HCT116 (cell line): Measurements from ENCODE around the gene HLA-DPB1. TPM values are rescaled to one million over a fixed set of nuclear protein-coding genes. Genes with fewer than 3 reads are reported as not detected.

Experiments
- ATAC-seq: fragments of 200-7000 bp; cut with Tn5 transposase; 2 replicates; pipeline ENCODE4 v1.9.1; 2020; ENCODE audit warnings: mild to moderate bottlenecking, moderate library complexity
- BruUV-seq: library from RNA; stranded (reverse); fragments of 400-500 nt; replicated peaks from 2 replicates; lab custom pipeline; 2021; lab: Mats Ljungman, UMichigan
- CTCF ChIA-PET: fragments of 300-600 bp; sonication (Branson Sonifier 250); formaldehyde crosslinking; loops from one replicate; lab custom pipeline; 2021; ENCODE audit warnings: antibody characterized with exemption; lab: Charles Lee
- POLR2A ChIA-PET: fragments of 300-600, 350-600 bp; sonication (Branson Sonifier 250); formaldehyde crosslinking; loops from one replicate; lab custom pipeline; 2021; ENCODE audit warnings: antibody characterized with exemption; lab: Charles Lee
- RAD21 ChIA-PET, 2 experiments: fragments of 300-600 bp; sonication (Branson Sonifier 250); formaldehyde crosslinking; loops; one replicate each; lab custom pipeline; 2023; ENCODE audit warnings: low total read pairs in 2 of 2; ENCODE audit not compliant: uncharacterized antibody in 2 of 2, unreplicated experiment in 2 of 2, low non-redundant PET in 1 of 2; lab: Charles Lee
- DNase-seq: peaks from one replicate; pipeline ENCODE4 v3.0.0-alpha.2; 2010; ENCODE audit warnings: low read depth, low spot score
- H2AFZ ChIP-seq: fragments of 200-600 bp; shearing (Covaris generic), sonication (generic); 2 replicates; pipeline ENCODE4 v1.6.1; 2017; ENCODE audit warnings: low read depth, mixed run types, mixed read lengths, antibody characterized with exemption, low read length; ENCODE audit not compliant: poor library complexity, severe bottlenecking
- H3K27ac ChIP-seq: 2 replicates; pipeline ENCODE4 v1.5.1; 2012; ENCODE audit warnings: low read depth, low read length
- H3K27me3 ChIP-seq: fragments of 200-600 bp; sonication (generic); 2 replicates; pipeline ENCODE4 v1.6.1; 2016; ENCODE audit warnings: mixed run types, low read length, mixed read lengths; ENCODE audit not compliant: insufficient read depth
- H3K36me3 ChIP-seq, 2 experiments: fragments of 200-500 bp in 1 of 2; fragments of 200-600 bp in 1 of 2; sonication (Bioruptor generic) in 1 of 2; sonication (generic) in 1 of 2; 2 replicates each; pipeline versions ENCODE4 v1.5.1 to v1.6.1; 2014 to 2016; ENCODE audit warnings: low read length in 2 of 2, inconsistent platforms in 1 of 2, mixed read lengths in 1 of 2, mixed run types in 1 of 2; ENCODE audit not compliant: insufficient read depth in 2 of 2, control insufficient read depth in 1 of 2
- H3K4me1 ChIP-seq, 2 experiments: fragments of 200-600 bp in 1 of 2; sonication (generic) in 1 of 2; 2 replicates each; pipeline versions ENCODE4 v1.5.1 to v1.6.1; 2012 to 2017; ENCODE audit warnings: low read length in 2 of 2, inconsistent platforms in 1 of 2, mild to moderate bottlenecking in 1 of 2, mixed read lengths in 1 of 2, mixed run types in 1 of 2, moderate library complexity in 1 of 2; ENCODE audit not compliant: insufficient read depth in 2 of 2, control insufficient read depth in 1 of 2
- H3K4me2 ChIP-seq: fragments of 200-600 bp; sonication (generic); 2 replicates; pipeline ENCODE4 v1.6.1; 2017; ENCODE audit warnings: mixed run types, low read length, mixed read lengths
- H3K4me3 ChIP-seq, 2 experiments: fragments of 200-600 bp in 1 of 2; sonication (generic) in 1 of 2; replicated peaks in 1 of 2; 2 replicates each; pipeline ENCODE4 v1.5.1; 2011 to 2016; ENCODE audit warnings: low read length in 2 of 2, control low read depth in 1 of 2, low read depth in 1 of 2, mild to moderate bottlenecking in 1 of 2, mixed read lengths in 1 of 2, mixed run types in 1 of 2
- H3K79me2 ChIP-seq: fragments of 200-600 bp; sonication (generic); 2 replicates; pipeline ENCODE4 v1.6.1; 2017; ENCODE audit warnings: mild to moderate bottlenecking, mixed run types, low read length, moderate library complexity, mixed read lengths; ENCODE audit not compliant: insufficient read depth
- H3K9ac ChIP-seq: fragments of 200-600 bp; sonication (generic); 2 replicates; pipeline ENCODE4 v1.6.1; 2016; ENCODE audit warnings: low read length, mixed read lengths
- H3K9me2 ChIP-seq: fragments of 200-600 bp; sonication (generic), shearing (Covaris generic); 2 replicates; pipeline ENCODE4 v1.6.1; 2017; ENCODE audit warnings: mixed run types, mild to moderate bottlenecking, moderate library complexity; ENCODE audit not compliant: insufficient read depth
- H3K9me3 ChIP-seq, 2 experiments: fragments of 200-500 bp in 1 of 2; fragments of 200-600 bp in 1 of 2; sonication (Bioruptor generic) in 1 of 2; sonication (generic) in 1 of 2; 2 replicates each; pipeline ENCODE4 v1.6.1; 2014 to 2017; ENCODE audit warnings: low read length in 2 of 2, mixed read lengths in 2 of 2, inconsistent platforms in 1 of 2, low read depth in 1 of 2, mild to moderate bottlenecking in 1 of 2, mixed run types in 1 of 2, moderate library complexity in 1 of 2; ENCODE audit not compliant: control insufficient read depth in 1 of 2, insufficient read depth in 1 of 2
- H4K20me1 ChIP-seq: fragments of 200-600 bp; sonication (generic), shearing (Covaris generic); 2 replicates; pipeline ENCODE4 v1.6.1; 2017; ENCODE audit warnings: mixed run types, mild to moderate bottlenecking, moderate library complexity; ENCODE audit not compliant: insufficient read depth
- CBX3 ChIP-seq: IDR thresholded peaks from 2 replicates; pipeline ENCODE4 v1.6.1; 2012; ENCODE audit warnings: low read depth
- EGR1 ChIP-seq: IDR thresholded peaks from 2 replicates; pipeline ENCODE4 v1.6.1; 2012; ENCODE audit warnings: low read depth
- ELF1 ChIP-seq: IDR thresholded peaks from 2 replicates; pipeline ENCODE4 v1.6.1; 2012; ENCODE audit warnings: low read depth, borderline replicate concordance
- EZH2 ChIP-seq: fragments of 200-600 bp; sonication (generic); IDR thresholded peaks from 2 replicates; pipeline ENCODE4 v1.6.1; 2017; ENCODE audit warnings: antibody characterized with exemption, mixed run types
- EZH2phosphoT487 ChIP-seq: fragments of 200-600 bp; IDR thresholded peaks from 2 replicates; pipeline ENCODE4 v1.6.1; 2018; ENCODE audit warnings: antibody characterized with exemption, borderline replicate concordance
- FOSL1 ChIP-seq: IDR thresholded peaks from 2 replicates; pipeline ENCODE4 v1.6.1; 2012; ENCODE audit warnings: low read depth
- JUND ChIP-seq: IDR thresholded peaks from 2 replicates; pipeline ENCODE4 v1.6.1; 2012
- MAX ChIP-seq: IDR thresholded peaks from 2 replicates; pipeline ENCODE4 v1.6.1; 2012
- POLR2A ChIP-seq: IDR thresholded peaks from 2 replicates; pipeline ENCODE4 v1.7.0; 2011; ENCODE audit warnings: borderline replicate concordance; ENCODE audit not compliant: insufficient read depth, insufficient read length; ENCODE audit errors: extremely low read depth
- POLR2AphosphoS5 ChIP-seq: IDR thresholded peaks from 2 replicates; pipeline ENCODE4 v1.6.1; 2011; ENCODE audit warnings: mild to moderate bottlenecking, low read depth, low read length, moderate library complexity
- SIN3A ChIP-seq: IDR thresholded peaks from 2 replicates; pipeline ENCODE4 v1.6.1; 2012; ENCODE audit warnings: low read depth
- SP1 ChIP-seq: IDR thresholded peaks from 2 replicates; pipeline ENCODE4 v1.6.1; 2012; ENCODE audit warnings: low read depth
- SRF ChIP-seq: IDR thresholded peaks from 2 replicates; pipeline ENCODE4 v1.6.1; 2012; ENCODE audit warnings: low read depth
- TCF7L2 ChIP-seq: IDR thresholded peaks from 2 replicates; pipeline ENCODE4 v1.7.0; 2011; ENCODE audit warnings: borderline replicate concordance, inconsistent platforms; ENCODE audit not compliant: insufficient read depth, insufficient read length; ENCODE audit errors: extremely low read depth
- ZFX ChIP-seq: fragments of 450-650 bp; IDR thresholded peaks from 2 replicates; pipeline ENCODE4 v1.6.1; 2017
- intact Hi-C: fragments of 100-400 bp; cut with micrococcal nuclease; formaldehyde crosslinking; loops from 2 replicates; pipeline ENCODE4 v1.10.0; 2022
- total RNA-seq: library from RNA; stranded (reverse); gene quantifications from one replicate; pipeline ENCODE4 v1.2.1, GENCODE V29; 2021; ENCODE audit not compliant: unreplicated experiment
- TF ChIP-seq, protein P1 (sequence below), 3 experiments: fragments of 200-600 bp in 1 of 3; sonication (generic) in 1 of 3; IDR thresholded peaks in 2 of 3; conservative IDR thresholded peaks in 1 of 3; 2 replicates each; pipeline ENCODE4 v1.5.1; 2012 to 2017; ENCODE audit warnings: low read depth in 2 of 3, low read length in 2 of 3, antibody characterized with exemption in 1 of 3, borderline replicate concordance in 1 of 3, control low read depth in 1 of 3, mild to moderate bottlenecking in 1 of 3, mixed read lengths in 1 of 3, mixed run types in 1 of 3, moderate library complexity in 1 of 3; ENCODE audit not compliant: insufficient read depth in 1 of 3

Gene HLA-DPB1
- total RNA-seq, 1 experiment from 2014 or later, result 1.5 TPM

- intact Hi-C loops, result no loop called here
- Histone ChIP-seq H3K4me2 (no peak overlapping the region), H2AFZ (no peak overlapping the region), H3K9me2 (no peaks in the 10 kb centered on the region), H4K20me1 (no peaks in the 10 kb centered on the region), H3K4me1 (no peaks in the 10 kb centered on the region), H3K9ac (no peak overlapping the region), H3K27ac (no peak overlapping the region), H3K9me3 (no peaks in the 10 kb centered on the region), H3K79me2 (no peaks in the 10 kb centered on the region), H3K4me3 (no peak overlapping the region), H3K36me3 (no peaks in the 10 kb centered on the region), H3K27me3 (peaks cover 22% of the 10 kb centered on the region)
- CTCF ChIA-PET, result interaction anchor here (1.6 kb wide), 1 partner anchor 14 kb away, joined by 4 read pairs; no protein-coding TSS in a partner anchor
- POLR2A ChIA-PET, result no interaction called here
- TF ChIP-seq TCF7L2 (no peak), EZH2 (no peak), SP1 (no peak), ELF1 (no peak), FOSL1 (no peak), MAX (no peak), POLR2AphosphoS5 (no peak), POLR2A (no peak), EGR1 (no peak), EZH2phosphoT487 (no peak), JUND (no peak), SRF (no peak), ZFX (no peak), CBX3 (no peak), SIN3A (no peak)
- TF ChIP-seq, protein P1, sequence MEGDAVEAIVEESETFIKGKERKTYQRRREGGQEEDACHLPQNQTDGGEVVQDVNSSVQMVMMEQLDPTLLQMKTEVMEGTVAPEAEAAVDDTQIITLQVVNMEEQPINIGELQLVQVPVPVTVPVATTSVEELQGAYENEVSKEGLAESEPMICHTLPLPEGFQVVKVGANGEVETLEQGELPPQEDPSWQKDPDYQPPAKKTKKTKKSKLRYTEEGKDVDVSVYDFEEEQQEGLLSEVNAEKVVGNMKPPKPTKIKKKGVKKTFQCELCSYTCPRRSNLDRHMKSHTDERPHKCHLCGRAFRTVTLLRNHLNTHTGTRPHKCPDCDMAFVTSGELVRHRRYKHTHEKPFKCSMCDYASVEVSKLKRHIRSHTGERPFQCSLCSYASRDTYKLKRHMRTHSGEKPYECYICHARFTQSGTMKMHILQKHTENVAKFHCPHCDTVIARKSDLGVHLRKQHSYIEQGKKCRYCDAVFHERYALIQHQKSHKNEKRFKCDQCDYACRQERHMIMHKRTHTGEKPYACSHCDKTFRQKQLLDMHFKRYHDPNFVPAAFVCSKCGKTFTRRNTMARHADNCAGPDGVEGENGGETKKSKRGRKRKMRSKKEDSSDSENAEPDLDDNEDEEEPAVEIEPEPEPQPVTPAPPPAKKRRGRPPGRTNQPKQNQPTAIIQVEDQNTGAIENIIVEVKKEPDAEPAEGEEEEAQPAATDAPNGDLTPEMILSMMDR (IDR thresholded peaks at IDR 0.05 in 2 of 3, conservative IDR thresholded peaks at IDR 0.05 in 1 of 3; ENCODE audit: borderline replicate concordance in 1 of 3, insufficient read depth in 1 of 3, low read depth in 2 of 3, low read length in 2 of 3), result no peak
- RAD21 ChIA-PET, result no interaction called here
- DNase-seq (no peak), ATAC-seq (no peak)
- no TSS peak for BruUV-seq
These were observed 45.5 kb upstream of the HLA-DPB1 start for GRCh38 chr6:33030245-33030644.
